ENCODE results near the gene TPO.

GRCh38 chr2:1418566-1418965, 5.3 kb downstream of the TPO start:
- TF ChIP-seq POLR2A (IDR thresholded peaks at IDR 0.05) (no peak), CTCF (IDR thresholded peaks at IDR 0.05) (no peak)
